WTC11 (cell line): ENCODE data around the gene RGMB. TPM values are rescaled to one million over a fixed set of nuclear protein-coding genes. Genes with fewer than 3 reads are reported as not detected.
A peak's percentile ranks its signal among the peaks of the same experiment; 100 is the strongest.

Experiments used
- ATAC-seq: fragments of 200-7000 bp; cut with Tn5 transposase; 2 replicates; pipeline ENCODE4 v1.10.0; 2021; ENCODE audit warnings: mild to moderate bottlenecking, moderate library complexity
- CTCF ChIA-PET: fragments of 300-600 bp; sonication (Branson Sonifier 250); formaldehyde crosslinking; loops from one replicate; lab custom pipeline; 2021; ENCODE audit warnings: antibody characterized with exemption; lab: Charles Lee
- POLR2A ChIA-PET: fragments of 350-600 bp; sonication (Branson Sonifier 250); formaldehyde crosslinking; loops from one replicate; lab custom pipeline; 2021; ENCODE audit warnings: antibody characterized with exemption; lab: Charles Lee
- DNase-seq: peaks from one replicate; pipeline ENCODE4 v3.0.0; 2021; ENCODE audit warnings: low spot score
- H3K27ac Mint-ChIP-seq: 2 replicates; pipeline ENCODE4 v1.8.0; 2021; ENCODE audit warnings: mixed read lengths
- H3K27me3 Mint-ChIP-seq: 2 replicates; pipeline ENCODE4 v1.8.0; 2021; ENCODE audit warnings: low read depth, mild to moderate bottlenecking, moderate library complexity, mixed read lengths
- H3K36me3 Mint-ChIP-seq: 2 replicates; pipeline ENCODE4 v1.8.0; 2021; ENCODE audit warnings: mixed read lengths
- H3K4me1 Mint-ChIP-seq: 2 replicates; pipeline ENCODE4 v1.8.0; 2022; ENCODE audit warnings: mixed read lengths
- H3K4me3 Mint-ChIP-seq: 2 replicates; pipeline ENCODE4 v1.8.0; 2021; ENCODE audit warnings: mild to moderate bottlenecking, moderate library complexity, mixed read lengths
- H3K9me3 Mint-ChIP-seq: 2 replicates; pipeline ENCODE4 v1.8.0; 2021; ENCODE audit warnings: mixed read lengths
- ATF1 ChIP-seq: sonication (generic); formaldehyde crosslinking; IDR thresholded peaks from 2 replicates; pipeline ENCODE4 v1.8.1; 2023; ENCODE audit warnings: mild to moderate bottlenecking, moderate library complexity, missing genetic modification reagents
- CBFB ChIP-seq: sonication (generic); formaldehyde crosslinking; IDR thresholded peaks from 2 replicates; pipeline ENCODE4 v1.8.1; 2022; ENCODE audit warnings: mild to moderate bottlenecking, low read depth, missing genetic modification reagents
- CREM ChIP-seq: sonication (generic); formaldehyde crosslinking; IDR thresholded peaks from 2 replicates; pipeline ENCODE4 v1.8.1; 2022; ENCODE audit warnings: mild to moderate bottlenecking, missing genetic modification reagents, moderate library complexity
- GABPB1 ChIP-seq: sonication (generic); formaldehyde crosslinking; IDR thresholded peaks from 2 replicates; pipeline ENCODE4 v1.8.1; 2023; ENCODE audit warnings: mild to moderate bottlenecking, missing genetic modification reagents
- IRF2 ChIP-seq: sonication (generic); formaldehyde crosslinking; IDR thresholded peaks from 2 replicates; pipeline ENCODE4 v1.8.0; 2022; ENCODE audit warnings: low read depth, missing genetic modification reagents, borderline replicate concordance
- KAT7 ChIP-seq: sonication (generic); formaldehyde crosslinking; IDR thresholded peaks from 2 replicates; pipeline ENCODE4 v1.8.1; 2023; ENCODE audit warnings: missing genetic modification reagents, mild to moderate bottlenecking, borderline replicate concordance
- MXD4 ChIP-seq: fragments of 250-450 bp; sonication (Bioruptor Pico); IDR thresholded peaks from 2 replicates; pipeline ENCODE4 v1.8.0; 2021; ENCODE audit warnings: mild to moderate bottlenecking, moderate library complexity, borderline replicate concordance
- NR1H2 ChIP-seq: sonication (generic); formaldehyde crosslinking; IDR thresholded peaks from 2 replicates; pipeline ENCODE4 v1.9.0; 2021; ENCODE audit warnings: mild to moderate bottlenecking, moderate library complexity, missing genetic modification reagents
- SMAD3 ChIP-seq: sonication (generic); formaldehyde crosslinking; IDR thresholded peaks from 2 replicates; pipeline ENCODE4 v1.8.0; 2022; ENCODE audit warnings: missing genetic modification reagents, mild to moderate bottlenecking, borderline replicate concordance
- SMAD4 ChIP-seq: sonication (generic); formaldehyde crosslinking; IDR thresholded peaks from 2 replicates; pipeline ENCODE4 v1.8.0; 2022; ENCODE audit warnings: mild to moderate bottlenecking, missing genetic modification reagents
- SOX15 ChIP-seq: fragments of 250-450 bp; sonication (Bioruptor Pico); IDR thresholded peaks from 2 replicates; pipeline ENCODE4 v1.9.0; 2021; ENCODE audit warnings: mild to moderate bottlenecking
- STAT6 ChIP-seq: sonication (generic); formaldehyde crosslinking; conservative IDR thresholded peaks from 2 replicates; pipeline ENCODE4 v1.8.1; 2023; ENCODE audit warnings: mild to moderate bottlenecking, low read depth, missing genetic modification reagents, moderate library complexity
- TP53 ChIP-seq: sonication (generic); formaldehyde crosslinking; IDR thresholded peaks from 2 replicates; pipeline ENCODE4 v1.8.1; 2023; ENCODE audit warnings: mild to moderate bottlenecking, missing genetic modification reagents
- ZNF138 ChIP-seq: sonication (generic); formaldehyde crosslinking; conservative IDR thresholded peaks from 2 replicates; pipeline ENCODE4 v1.8.1; 2022; ENCODE audit warnings: mild to moderate bottlenecking, moderate library complexity, missing genetic modification reagents
- ZNF219 ChIP-seq: sonication (generic); formaldehyde crosslinking; IDR thresholded peaks from 2 replicates; pipeline ENCODE4 v1.8.0; 2023; ENCODE audit warnings: missing genetic modification reagents, mild to moderate bottlenecking, borderline replicate concordance
- ZNF317 ChIP-seq: sonication (generic); formaldehyde crosslinking; IDR thresholded peaks from 2 replicates; pipeline ENCODE4 v1.8.1; 2023; ENCODE audit warnings: low read depth, mild to moderate bottlenecking, moderate library complexity, missing genetic modification reagents, borderline replicate concordance
- total RNA-seq: library from RNA; stranded (reverse); gene quantifications from 3 replicates; pipeline ENCODE4 v1.2.3, GENCODE V29; 2021
- TF ChIP-seq, protein P1 (sequence below): sonication (generic); formaldehyde crosslinking; IDR thresholded peaks from 2 replicates; pipeline ENCODE4 v1.8.0; 2022; ENCODE audit warnings: mild to moderate bottlenecking, missing genetic modification reagents
- TF ChIP-seq, protein P2 (sequence below): sonication (generic); formaldehyde crosslinking; IDR thresholded peaks from 2 replicates; pipeline ENCODE4 v1.8.1; 2022; ENCODE audit warnings: mild to moderate bottlenecking, moderate library complexity, missing genetic modification reagents
- TF ChIP-seq, protein P3 (sequence below): sonication (generic); formaldehyde crosslinking; IDR thresholded peaks from 2 replicates; pipeline ENCODE4 v1.8.0; 2022; ENCODE audit warnings: mild to moderate bottlenecking, missing genetic modification reagents
- TF ChIP-seq, protein P4 (sequence below): sonication (generic); formaldehyde crosslinking; IDR thresholded peaks from 2 replicates; pipeline ENCODE4 v1.8.1; 2022; ENCODE audit warnings: missing genetic modification reagents, borderline replicate concordance
- TF ChIP-seq, protein P5 (sequence below): sonication (generic); formaldehyde crosslinking; IDR thresholded peaks from 2 replicates; pipeline ENCODE4 v1.8.1; 2023; ENCODE audit warnings: mild to moderate bottlenecking, missing genetic modification reagents, moderate library complexity
- TF ChIP-seq, protein P6 (sequence below): sonication (generic); formaldehyde crosslinking; IDR thresholded peaks from 2 replicates; pipeline ENCODE4 v1.8.1; 2022; ENCODE audit warnings: low read depth, missing genetic modification reagents, borderline replicate concordance
- TF ChIP-seq, protein P7 (sequence below): sonication (generic); formaldehyde crosslinking; IDR thresholded peaks from 2 replicates; pipeline ENCODE4 v1.8.0; 2023; ENCODE audit warnings: missing genetic modification reagents, mild to moderate bottlenecking, borderline replicate concordance

The RGMB gene
- total RNA-seq, 1 experiment from 2014 or later = 33.0 TPM

DNA sequence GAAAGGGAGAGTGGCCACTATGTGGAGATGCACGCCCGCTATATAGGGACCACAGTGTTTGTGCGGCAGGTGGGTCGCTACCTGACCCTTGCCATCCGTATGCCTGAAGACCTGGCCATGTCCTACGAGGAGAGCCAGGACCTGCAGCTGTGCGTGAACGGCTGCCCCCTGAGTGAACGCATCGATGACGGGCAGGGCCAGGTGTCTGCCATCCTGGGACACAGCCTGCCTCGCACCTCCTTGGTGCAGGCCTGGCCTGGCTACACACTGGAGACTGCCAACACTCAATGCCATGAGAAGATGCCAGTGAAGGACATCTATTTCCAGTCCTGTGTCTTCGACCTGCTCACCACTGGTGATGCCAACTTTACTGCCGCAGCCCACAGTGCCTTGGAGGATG, 19.8 kb downstream of the RGMB start (continued):
- no peak for TF ChIP-seq GABPB1 (CRISPR knock-in tag)
- no peak for TF ChIP-seq SMAD3 (CRISPR knock-in tag)
- TF ChIP-seq ZNF138 (CRISPR knock-in tag) = no peak
- TF ChIP-seq, protein P1, sequence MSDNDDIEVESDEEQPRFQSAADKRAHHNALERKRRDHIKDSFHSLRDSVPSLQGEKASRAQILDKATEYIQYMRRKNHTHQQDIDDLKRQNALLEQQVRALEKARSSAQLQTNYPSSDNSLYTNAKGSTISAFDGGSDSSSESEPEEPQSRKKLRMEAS (CRISPR knock-in tag) = no peak
- TF ChIP-seq KAT7 = no peak
- TF ChIP-seq STAT6 (CRISPR knock-in tag) = no peak
- TF ChIP-seq MXD4 (CRISPR knock-in tag) = no peak
- no peak for TF ChIP-seq ZNF317 (CRISPR knock-in tag)
- TF ChIP-seq, protein P2, sequence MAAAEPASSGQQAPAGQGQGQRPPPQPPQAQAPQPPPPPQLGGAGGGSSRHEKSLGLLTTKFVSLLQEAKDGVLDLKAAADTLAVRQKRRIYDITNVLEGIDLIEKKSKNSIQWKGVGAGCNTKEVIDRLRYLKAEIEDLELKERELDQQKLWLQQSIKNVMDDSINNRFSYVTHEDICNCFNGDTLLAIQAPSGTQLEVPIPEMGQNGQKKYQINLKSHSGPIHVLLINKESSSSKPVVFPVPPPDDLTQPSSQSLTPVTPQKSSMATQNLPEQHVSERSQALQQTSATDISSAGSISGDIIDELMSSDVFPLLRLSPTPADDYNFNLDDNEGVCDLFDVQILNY (CRISPR knock-in tag) = no peak
- TF ChIP-seq, all 79 proteins: peak for 0

- H3K4me3 Mint-ChIP-seq = no peak overlapping the region
- DNase-seq (no peak), ATAC-seq (no peak)
- peaks cover 59% of the 10 kb centered on the region for H3K4me1 Mint-ChIP-seq
- no peaks in the 10 kb centered on the region for H3K9me3 Mint-ChIP-seq
- ChIA-PET POLR2A (no interaction called here), CTCF (interaction anchor here (6.8 kb wide), 1 partner anchor 25 kb away, joined by 57 read pairs; no protein-coding TSS in a partner anchor)
- no peaks in the 10 kb centered on the region for H3K27me3 Mint-ChIP-seq
- H3K36me3 Mint-ChIP-seq = peaks cover 13% of the 10 kb centered on the region
- peak overlapping the region; percentile 71; the same call in 1 of the 2 replicates for H3K27ac Mint-ChIP-seq
- TF ChIP-seq CREM (CRISPR knock-in tag) = no peak
- TF ChIP-seq TP53 (CRISPR knock-in tag) = no peak
- TF ChIP-seq SMAD3 (CRISPR knock-in tag) = no peak
- no peak for TF ChIP-seq ATF1 (CRISPR knock-in tag)
- TF ChIP-seq, protein P3, sequence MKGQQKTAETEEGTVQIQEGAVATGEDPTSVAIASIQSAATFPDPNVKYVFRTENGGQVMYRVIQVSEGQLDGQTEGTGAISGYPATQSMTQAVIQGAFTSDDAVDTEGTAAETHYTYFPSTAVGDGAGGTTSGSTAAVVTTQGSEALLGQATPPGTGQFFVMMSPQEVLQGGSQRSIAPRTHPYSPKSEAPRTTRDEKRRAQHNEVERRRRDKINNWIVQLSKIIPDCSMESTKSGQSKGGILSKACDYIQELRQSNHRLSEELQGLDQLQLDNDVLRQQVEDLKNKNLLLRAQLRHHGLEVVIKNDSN (CRISPR knock-in tag) = no peak
- no peak for TF ChIP-seq NR1H2 (CRISPR knock-in tag)
- TF ChIP-seq, protein P4, sequence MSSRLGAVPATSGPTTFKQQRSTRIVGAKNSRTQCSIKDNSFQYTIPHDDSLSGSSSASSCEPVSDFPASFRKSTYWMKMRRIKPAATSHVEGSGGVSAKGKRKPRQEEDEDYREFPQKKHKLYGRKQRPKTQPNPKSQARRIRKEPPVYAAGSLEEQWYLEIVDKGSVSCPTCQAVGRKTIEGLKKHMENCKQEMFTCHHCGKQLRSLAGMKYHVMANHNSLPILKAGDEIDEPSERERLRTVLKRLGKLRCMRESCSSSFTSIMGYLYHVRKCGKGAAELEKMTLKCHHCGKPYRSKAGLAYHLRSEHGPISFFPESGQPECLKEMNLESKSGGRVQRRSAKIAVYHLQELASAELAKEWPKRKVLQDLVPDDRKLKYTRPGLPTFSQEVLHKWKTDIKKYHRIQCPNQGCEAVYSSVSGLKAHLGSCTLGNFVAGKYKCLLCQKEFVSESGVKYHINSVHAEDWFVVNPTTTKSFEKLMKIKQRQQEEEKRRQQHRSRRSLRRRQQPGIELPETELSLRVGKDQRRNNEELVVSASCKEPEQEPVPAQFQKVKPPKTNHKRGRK (CRISPR knock-in tag) = no peak
- TF ChIP-seq, protein P5, sequence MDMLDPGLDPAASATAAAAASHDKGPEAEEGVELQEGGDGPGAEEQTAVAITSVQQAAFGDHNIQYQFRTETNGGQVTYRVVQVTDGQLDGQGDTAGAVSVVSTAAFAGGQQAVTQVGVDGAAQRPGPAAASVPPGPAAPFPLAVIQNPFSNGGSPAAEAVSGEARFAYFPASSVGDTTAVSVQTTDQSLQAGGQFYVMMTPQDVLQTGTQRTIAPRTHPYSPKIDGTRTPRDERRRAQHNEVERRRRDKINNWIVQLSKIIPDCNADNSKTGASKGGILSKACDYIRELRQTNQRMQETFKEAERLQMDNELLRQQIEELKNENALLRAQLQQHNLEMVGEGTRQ (CRISPR knock-in tag) = no peak
- TF ChIP-seq, protein P6, sequence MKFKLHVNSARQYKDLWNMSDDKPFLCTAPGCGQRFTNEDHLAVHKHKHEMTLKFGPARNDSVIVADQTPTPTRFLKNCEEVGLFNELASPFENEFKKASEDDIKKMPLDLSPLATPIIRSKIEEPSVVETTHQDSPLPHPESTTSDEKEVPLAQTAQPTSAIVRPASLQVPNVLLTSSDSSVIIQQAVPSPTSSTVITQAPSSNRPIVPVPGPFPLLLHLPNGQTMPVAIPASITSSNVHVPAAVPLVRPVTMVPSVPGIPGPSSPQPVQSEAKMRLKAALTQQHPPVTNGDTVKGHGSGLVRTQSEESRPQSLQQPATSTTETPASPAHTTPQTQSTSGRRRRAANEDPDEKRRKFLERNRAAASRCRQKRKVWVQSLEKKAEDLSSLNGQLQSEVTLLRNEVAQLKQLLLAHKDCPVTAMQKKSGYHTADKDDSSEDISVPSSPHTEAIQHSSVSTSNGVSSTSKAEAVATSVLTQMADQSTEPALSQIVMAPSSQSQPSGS (CRISPR knock-in tag) = no peak
- TF ChIP-seq SOX15 (CRISPR knock-in tag) = no peak
- TF ChIP-seq ZNF219 (CRISPR knock-in tag) = no peak
- TF ChIP-seq, protein P7, sequence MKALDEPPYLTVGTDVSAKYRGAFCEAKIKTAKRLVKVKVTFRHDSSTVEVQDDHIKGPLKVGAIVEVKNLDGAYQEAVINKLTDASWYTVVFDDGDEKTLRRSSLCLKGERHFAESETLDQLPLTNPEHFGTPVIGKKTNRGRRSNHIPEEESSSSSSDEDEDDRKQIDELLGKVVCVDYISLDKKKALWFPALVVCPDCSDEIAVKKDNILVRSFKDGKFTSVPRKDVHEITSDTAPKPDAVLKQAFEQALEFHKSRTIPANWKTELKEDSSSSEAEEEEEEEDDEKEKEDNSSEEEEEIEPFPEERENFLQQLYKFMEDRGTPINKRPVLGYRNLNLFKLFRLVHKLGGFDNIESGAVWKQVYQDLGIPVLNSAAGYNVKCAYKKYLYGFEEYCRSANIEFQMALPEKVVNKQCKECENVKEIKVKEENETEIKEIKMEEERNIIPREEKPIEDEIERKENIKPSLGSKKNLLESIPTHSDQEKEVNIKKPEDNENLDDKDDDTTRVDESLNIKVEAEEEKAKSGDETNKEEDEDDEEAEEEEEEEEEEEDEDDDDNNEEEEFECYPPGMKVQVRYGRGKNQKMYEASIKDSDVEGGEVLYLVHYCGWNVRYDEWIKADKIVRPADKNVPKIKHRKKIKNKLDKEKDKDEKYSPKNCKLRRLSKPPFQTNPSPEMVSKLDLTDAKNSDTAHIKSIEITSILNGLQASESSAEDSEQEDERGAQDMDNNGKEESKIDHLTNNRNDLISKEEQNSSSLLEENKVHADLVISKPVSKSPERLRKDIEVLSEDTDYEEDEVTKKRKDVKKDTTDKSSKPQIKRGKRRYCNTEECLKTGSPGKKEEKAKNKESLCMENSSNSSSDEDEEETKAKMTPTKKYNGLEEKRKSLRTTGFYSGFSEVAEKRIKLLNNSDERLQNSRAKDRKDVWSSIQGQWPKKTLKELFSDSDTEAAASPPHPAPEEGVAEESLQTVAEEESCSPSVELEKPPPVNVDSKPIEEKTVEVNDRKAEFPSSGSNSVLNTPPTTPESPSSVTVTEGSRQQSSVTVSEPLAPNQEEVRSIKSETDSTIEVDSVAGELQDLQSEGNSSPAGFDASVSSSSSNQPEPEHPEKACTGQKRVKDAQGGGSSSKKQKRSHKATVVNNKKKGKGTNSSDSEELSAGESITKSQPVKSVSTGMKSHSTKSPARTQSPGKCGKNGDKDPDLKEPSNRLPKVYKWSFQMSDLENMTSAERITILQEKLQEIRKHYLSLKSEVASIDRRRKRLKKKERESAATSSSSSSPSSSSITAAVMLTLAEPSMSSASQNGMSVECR (CRISPR knock-in tag) = no peak
- TF ChIP-seq CBFB (CRISPR knock-in tag) = no peak
- TF ChIP-seq SMAD4 = no peak
- TF ChIP-seq IRF2 = no peak
Measured at GRCh38 chr5:98794001-98794400, 20.5 kb downstream of the RGMB start.
